HK-2 (cell line): Measurements from ENCODE around the gene HELZ.

Experiments
- DNase-seq: peaks from one replicate; pipeline ENCODE4 v3.0.0-alpha.2; 2018; ENCODE audit not compliant: unreplicated experiment

The HELZ gene

GRCh38 chr17:67074781-67075180 lies 170.2 kb downstream of the HELZ start:
- DNase-seq: no peak

GRCh38 chr17:67072885-67073284 lies 172.1 kb downstream of the HELZ start:
- no peak for DNase-seq

GRCh38 chr17:67071595-67071994 lies 173.4 kb downstream of the HELZ start:
- no peak for DNase-seq

- DNase-seq: no peak
Measured at GRCh38 chr17:67069603-67070136, 175.3 kb downstream of the HELZ start.

DNA sequence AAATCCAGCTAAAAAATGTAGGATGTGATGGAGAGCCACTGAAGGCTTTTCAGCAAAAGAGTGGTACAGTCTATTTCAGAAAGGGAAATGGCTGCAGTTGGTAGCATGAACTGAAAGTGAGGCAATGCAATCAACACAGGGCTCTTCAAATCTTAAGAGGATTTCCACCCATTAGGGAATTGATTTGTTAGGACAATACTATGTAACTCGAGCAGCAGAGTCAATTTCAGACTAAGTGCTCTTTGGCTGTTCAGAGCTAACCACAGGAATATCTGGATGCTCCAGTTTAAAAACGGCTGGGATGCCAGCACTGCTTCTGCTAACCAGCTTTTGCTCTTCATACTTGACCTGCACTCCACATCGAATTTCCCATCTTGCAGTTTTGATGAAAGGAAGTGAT lies 176.0 kb downstream of the HELZ start:
- no peak for DNase-seq

GRCh38 chr17:67067571-67068482 lies 177.2 kb downstream of the HELZ start:
- DNase-seq: no peak

DNA sequence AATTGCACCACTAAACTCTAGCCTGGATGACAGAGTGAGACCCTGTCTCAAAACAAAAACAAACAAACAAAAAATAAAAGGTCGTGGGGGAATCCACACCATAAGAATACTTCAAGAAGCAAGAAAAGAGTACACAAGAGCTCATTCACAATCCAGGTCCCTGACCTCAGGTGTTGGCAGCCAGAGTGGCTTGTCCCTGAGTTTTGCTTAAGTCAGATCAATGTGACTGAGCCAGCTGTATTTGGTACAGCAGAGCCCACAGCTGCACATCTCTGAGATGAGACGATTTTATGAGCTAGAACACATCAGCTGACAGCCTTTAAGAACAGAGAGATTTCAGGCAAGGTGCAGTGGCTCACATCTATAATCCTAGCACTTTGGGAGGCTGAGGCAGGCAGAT lies 178.3 kb downstream of the HELZ start:
- no peak for DNase-seq

- no peak for DNase-seq
Measured at GRCh38 chr17:67063141-67063540, 181.9 kb downstream of the HELZ start.

GRCh38 chr17:67059372-67059771 lies 185.6 kb downstream of the HELZ start:
- no peak for DNase-seq

DNA sequence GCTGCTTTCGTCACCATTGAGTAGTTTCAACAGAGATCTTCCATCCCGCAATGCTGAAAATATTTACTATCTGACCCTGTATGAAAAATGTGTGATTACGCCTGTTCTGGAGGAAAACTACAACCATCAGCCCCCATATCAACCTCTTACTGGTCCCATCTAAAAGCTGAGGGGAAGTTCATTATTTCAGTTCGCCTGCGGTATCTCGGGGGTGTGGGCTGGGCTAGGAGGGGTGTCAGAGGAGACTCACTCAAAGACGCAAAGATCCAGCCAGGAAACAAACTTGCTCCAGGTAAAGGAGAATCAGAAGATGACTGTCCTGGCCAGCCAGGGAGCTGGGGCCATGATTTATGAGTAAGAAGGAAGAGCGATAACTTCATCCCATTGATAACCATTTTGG lies 187.0 kb downstream of the HELZ start:
- no peak for DNase-seq

DNA sequence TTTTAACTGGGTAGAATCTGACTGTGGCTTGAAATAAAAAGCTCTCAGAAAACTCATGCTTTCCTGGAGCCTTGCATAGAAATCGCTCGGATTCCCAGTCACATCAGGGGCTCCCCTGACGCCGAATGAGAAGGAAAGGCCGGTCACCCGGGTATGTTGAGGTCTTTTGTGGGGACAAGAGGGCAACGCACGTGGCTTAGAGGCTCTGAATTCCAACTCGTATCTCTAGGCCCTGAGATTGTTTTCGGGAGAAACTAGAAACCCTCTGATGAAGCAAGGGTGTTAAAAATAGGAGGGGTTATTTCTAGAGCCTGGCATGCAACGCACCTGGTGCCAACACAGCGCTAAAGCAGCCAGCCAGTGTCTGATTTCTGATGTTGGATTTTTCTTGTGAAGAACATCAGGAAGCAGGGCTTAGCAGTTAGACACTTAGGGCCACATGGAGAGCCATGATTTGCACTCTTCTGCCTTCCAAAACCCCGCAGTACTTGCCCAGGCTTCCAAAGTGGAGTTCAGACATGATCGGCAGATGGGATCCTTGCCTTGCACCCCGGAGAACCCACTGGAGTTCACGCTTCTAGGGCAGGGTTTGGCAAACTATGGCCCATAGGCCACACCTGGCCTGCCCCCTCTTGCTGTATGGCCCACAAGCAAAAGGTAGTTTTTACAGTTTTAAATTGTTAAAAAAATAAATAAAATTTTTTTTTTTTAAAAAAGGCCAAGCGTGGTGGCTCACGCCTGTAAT lies 188.1 kb downstream of the HELZ start:
- DNase-seq: no peak

DNA sequence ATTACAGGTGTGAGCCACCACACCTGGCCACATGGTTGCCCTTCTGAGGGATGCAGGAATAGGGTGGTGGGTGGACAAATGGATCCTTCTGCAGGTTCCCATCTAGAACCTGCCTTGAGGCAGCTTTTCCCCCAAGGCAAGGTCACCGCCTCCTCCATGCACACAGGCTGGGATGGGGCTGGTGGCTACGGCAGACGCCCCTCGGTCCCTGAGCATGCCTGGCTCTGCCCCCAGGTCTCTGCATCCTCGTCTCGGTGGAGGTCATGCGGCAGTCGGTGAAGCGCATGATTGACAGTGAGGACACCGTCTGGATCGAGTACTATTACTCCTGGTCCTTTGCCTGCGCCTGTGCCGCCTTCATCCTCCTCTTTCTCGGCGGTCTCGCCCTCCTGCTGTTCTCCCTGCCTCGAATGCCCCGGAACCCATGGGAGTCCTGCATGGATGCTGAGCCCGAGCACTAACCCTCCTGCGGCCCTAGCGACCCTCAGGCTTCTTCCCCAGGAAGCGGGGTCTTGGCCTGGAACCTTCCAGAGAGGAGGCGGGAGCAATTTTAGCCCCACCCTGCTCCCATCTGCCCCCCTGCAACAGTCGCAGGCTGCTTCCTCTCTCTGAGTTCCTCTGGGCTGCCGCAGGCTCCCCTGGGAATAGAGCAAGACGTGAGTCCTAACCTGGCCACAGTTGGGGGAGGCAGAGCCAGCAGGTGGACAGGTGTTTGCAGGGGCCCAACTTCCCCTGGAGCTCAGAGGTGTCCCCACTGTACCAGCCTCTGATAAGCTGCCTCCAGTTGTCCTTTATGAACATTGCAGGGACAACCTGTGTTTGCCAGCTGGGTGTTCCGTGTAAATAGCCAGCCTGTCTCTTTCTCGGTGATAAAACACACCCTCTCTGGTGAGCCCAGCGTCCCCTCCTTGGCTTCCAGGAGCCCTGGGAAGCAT lies 188.9 kb downstream of the HELZ start:
- DNase-seq: no peak

- no peak for DNase-seq
Measured at GRCh38 chr17:67055041-67055443, 190.0 kb downstream of the HELZ start.

GRCh38 chr17:67054608-67055007 lies 190.4 kb downstream of the HELZ start:
- DNase-seq: no peak

DNA sequence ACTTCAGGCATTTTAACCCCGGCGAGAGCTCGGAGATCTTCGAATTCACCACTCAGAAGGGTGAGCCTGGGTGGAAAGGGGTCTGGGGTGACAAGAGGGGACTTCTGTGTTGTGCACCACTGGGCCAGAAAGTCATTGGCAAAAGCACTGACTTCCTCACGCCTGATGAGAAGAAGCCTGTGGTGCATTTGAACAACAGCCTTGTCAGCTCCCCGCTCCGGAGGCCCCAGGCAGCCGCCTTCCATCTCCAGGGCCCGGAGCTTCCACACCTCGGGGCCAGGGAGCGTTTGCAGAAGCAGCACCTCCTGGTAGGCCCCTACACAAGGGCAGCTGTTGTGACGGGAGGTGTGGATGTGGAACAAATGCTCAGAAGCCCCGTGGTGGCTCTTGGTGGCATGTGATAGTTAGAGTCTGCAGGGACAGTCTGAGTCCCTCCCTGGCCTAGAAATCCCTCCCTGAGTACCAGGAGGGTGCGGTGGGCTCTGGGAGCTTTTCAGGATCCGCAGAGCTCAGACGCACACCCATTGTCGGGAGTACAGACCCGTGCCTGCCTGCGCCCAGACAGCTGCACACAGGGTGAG lies 190.9 kb downstream of the HELZ start:
- DNase-seq: no peak

DNA sequence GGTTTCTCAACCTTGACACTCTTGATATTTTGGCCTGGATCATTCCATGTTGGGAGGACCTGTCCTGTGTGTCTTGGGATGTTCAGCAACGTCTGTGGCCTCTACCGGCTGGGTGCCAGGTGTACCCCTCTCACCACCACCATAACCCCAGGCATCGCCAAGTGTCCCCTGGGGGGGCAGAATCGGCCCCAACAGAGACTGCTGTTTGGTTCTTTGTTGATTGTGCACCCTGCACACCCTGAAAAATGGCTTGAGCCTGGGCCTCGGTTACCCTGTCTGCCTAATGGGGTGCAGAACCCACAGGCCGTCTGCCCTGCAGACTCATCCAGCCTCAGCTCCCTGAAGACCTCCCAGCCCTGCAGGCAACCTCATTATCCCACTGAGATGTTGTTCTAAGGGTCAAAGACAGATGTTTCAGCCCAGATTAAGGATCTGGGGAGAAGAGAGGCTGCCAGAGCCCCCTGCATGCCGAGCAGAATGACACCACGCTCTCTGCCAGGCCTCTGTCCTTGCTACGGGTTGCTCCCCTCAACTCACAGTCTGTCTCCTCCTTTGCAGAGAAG lies 191.5 kb downstream of the HELZ start:
- no peak for DNase-seq

DNA sequence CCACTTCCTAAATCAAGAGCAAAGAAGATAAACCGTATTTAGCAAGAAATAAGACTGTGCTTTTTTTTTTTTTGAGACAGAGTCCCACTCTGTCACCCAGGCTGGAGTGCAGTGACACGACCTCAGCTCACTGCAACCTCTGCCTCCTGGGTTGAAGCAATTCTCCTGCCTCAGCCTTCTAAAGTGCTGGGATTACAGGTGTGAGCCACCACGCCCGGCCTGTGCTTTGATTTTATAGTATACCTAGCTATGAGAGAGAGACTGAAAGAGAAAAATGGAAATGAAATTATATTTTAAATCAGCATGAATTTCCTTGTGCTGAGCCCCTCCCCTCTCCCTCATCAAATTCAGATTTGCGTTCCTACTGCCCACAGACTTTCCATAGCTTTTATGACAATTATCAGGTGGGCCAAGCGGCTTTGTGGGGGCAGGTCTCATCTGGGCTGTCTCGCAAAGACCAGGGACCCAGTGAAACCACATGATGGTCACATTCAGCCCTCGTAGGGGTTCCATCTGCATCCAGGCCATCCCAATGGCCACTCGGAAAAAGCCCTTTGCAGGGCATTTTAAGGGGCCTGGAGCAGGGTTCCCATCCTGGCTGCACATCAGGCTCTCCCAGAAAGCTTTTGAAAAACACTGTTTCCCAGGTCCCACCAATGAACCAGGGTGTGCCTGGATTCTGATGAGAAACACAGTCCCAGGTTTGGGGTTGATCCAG lies 192.1 kb downstream of the HELZ start:
- no peak for DNase-seq

DNA sequence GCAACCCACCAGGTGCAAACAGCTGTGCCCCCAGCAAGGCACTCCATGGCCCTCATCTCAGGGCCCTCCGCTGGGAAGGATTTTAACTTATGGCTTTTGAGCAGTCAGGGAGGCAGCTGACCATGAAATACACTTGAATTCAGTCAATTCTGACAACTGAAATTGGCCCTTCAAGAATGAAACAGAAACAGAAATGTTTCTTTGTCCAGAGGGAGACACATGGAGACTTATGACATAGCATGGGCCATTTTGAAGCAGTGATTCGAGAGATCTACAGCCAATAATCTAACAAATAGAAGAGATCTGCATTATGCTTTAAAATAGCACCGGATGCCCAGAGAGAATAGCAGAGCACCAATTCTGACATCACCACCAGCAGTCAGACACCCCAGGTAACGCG lies 193.2 kb downstream of the HELZ start:
- no peak for DNase-seq

GRCh38 chr17:67051155-67051538 lies 193.8 kb downstream of the HELZ start:
- no peak for DNase-seq

DNA sequence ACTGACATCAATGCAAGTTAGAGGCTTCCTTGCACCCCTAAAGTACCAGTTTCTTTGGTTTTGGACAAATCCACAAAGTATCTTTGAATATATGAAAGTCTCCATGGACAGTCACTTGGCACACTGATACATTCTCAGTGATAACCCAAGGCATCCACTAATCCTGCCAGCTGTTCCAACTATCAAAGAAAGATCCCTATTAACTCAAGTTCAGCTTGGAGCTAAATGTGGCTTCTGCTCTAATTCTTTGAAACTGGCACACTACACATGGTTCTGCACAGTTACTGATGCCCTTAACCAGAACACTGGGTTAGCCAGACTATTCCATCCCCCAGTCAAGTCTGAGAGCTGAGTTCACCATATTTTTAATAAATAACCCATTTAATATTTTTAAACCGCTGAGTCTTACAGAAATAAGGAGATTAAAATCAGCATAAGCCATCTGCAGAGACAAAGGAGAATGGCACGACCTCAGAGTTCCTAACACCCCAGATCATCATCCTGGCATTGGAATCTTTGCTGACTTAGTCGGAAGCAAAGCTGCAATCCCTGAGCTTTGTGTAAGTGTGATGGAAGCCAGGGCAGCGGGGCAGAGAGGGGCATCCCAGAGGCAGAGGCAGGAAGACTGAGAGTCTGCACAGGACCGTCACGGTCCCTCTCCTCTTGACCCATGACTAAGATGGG lies 194.4 kb downstream of the HELZ start:
- DNase-seq: no peak
